H1 (cell line): ENCODE results near the gene SLC30A7. TPM values are rescaled to one million over a fixed set of nuclear protein-coding genes. Genes with fewer than 3 reads are reported as not detected.

Experiments
- CTCF ChIA-PET: fragments of 300-600 bp; sonication (Branson Sonifier 250); formaldehyde crosslinking; loops from one replicate; lab custom pipeline; 2021; ENCODE audit not compliant: partially characterized antibody; lab: Charles Lee
- POLR2A ChIA-PET: fragments of 300-600 bp; sonication (Branson Sonifier 250); formaldehyde crosslinking; loops from one replicate; lab custom pipeline; 2021; ENCODE audit warnings: inconsistent platforms; ENCODE audit not compliant: partially characterized antibody; lab: Charles Lee
- DNase-seq, 2 experiments: peaks; one replicate each; pipeline versions ENCODE4 v3.0.0 to v3.0.0-alpha.2; 2010 to 2022; ENCODE audit warnings: low spot score in 2 of 2, low read depth in 1 of 2, mixed read lengths in 1 of 2
- FAIRE-seq: peaks from 2 replicates; lab custom pipeline; 2011; peaks lifted over from hg19 to GRCh38; lab: Jason Lieb, UNC
- H2AFZ ChIP-seq: 2 replicates; pipeline ENCODE4 v1.8.1; 2012; ENCODE audit warnings: low read length, inconsistent platforms
- H2AK5ac ChIP-seq: 2 replicates; pipeline ENCODE4 v1.6.1; 2013; ENCODE audit warnings: low read depth, low read length
- H2BK120ac ChIP-seq: replicated peaks from 2 replicates; pipeline ENCODE3; 2013; ENCODE audit warnings: low read depth, low read length, inconsistent platforms
- H2BK12ac ChIP-seq: 2 replicates; pipeline ENCODE4 v1.6.1; 2013; ENCODE audit warnings: low read depth, low read length
- H2BK15ac ChIP-seq: 2 replicates; pipeline ENCODE4 v1.6.1; 2013; ENCODE audit warnings: low read length
- H2BK20ac ChIP-seq: 2 replicates; pipeline ENCODE4 v1.6.1; 2013; ENCODE audit warnings: low read length
- H2BK5ac ChIP-seq: 2 replicates; pipeline ENCODE4 v1.6.1; 2013; ENCODE audit warnings: low read depth, low read length
- H3K14ac ChIP-seq: 2 replicates; pipeline ENCODE4 v1.6.1; 2013; ENCODE audit warnings: inconsistent platforms; ENCODE audit not compliant: insufficient read length
- H3K18ac ChIP-seq: 2 replicates; pipeline ENCODE4 v1.6.1; 2013; ENCODE audit warnings: low read length; ENCODE audit errors: extremely low read depth
- H3K23ac ChIP-seq: 2 replicates; pipeline ENCODE4 v1.6.1; 2013; ENCODE audit warnings: inconsistent platforms; ENCODE audit not compliant: insufficient read length
- H3K23me2 ChIP-seq: 2 replicates; pipeline ENCODE4 v1.6.1; 2013; ENCODE audit warnings: low read depth, low read length
- H3K27ac ChIP-seq: 2 replicates; pipeline ENCODE4 v1.6.1; 2011; ENCODE audit warnings: low read depth, low read length, inconsistent platforms
- H3K27me3 ChIP-seq, 4 experiments: replicated peaks in 1 of 4; 1 replicate in 1 of 4; 2 replicates in 3 of 4; pipeline versions ENCODE4 v1.6.1 to v1.8.1; 2011 to 2013; ENCODE audit warnings: low read length in 3 of 4, mild to moderate bottlenecking in 3 of 4, inconsistent platforms in 2 of 4, mixed read lengths in 2 of 4, moderate library complexity in 1 of 4; ENCODE audit not compliant: control insufficient read depth in 3 of 4, insufficient read depth in 3 of 4; ENCODE audit errors: extremely low read depth in 1 of 4
- H3K36me3 ChIP-seq, 4 experiments: 2 replicates each; pipeline versions ENCODE4 v1.6.1 to v1.8.1; 2011 to 2013; ENCODE audit warnings: mild to moderate bottlenecking in 4 of 4, low read length in 3 of 4, moderate library complexity in 2 of 4, control low read depth in 1 of 4, inconsistent platforms in 1 of 4; ENCODE audit not compliant: insufficient read depth in 4 of 4, control insufficient read depth in 2 of 4
- H3K4ac ChIP-seq: replicated peaks from 2 replicates; pipeline ENCODE3; 2013; ENCODE audit warnings: low read length, low read depth, mixed read lengths, inconsistent platforms; ENCODE audit not compliant: insufficient read length
- H3K4me1 ChIP-seq, 4 experiments: replicated peaks in 1 of 4; 1 replicate in 1 of 4; 2 replicates in 3 of 4; pipeline versions ENCODE4 v1.6.1 to v1.8.1; 2011 to 2013; ENCODE audit warnings: low read length in 3 of 4, inconsistent platforms in 2 of 4, mixed read lengths in 1 of 4; ENCODE audit not compliant: insufficient read depth in 4 of 4, control insufficient read depth in 3 of 4
- H3K4me2 ChIP-seq, 2 experiments: 2 replicates each; pipeline versions ENCODE4 v1.6.1 to v1.8.1; 2011 to 2013; ENCODE audit warnings: low read depth in 2 of 2, low read length in 2 of 2, control low read depth in 1 of 2, inconsistent platforms in 1 of 2, mild to moderate bottlenecking in 1 of 2; ENCODE audit not compliant: insufficient read depth in 1 of 2
- H3K4me3 ChIP-seq, 4 experiments: fragments of 200-600, 300-600 bp in 1 of 4; sonication (generic), shearing (Covaris generic), sonication (Bioruptor Twin) in 1 of 4; 2 replicates each; pipeline versions ENCODE4 v1.5.1 to v1.8.1; 2011 to 2016; ENCODE audit warnings: low read length in 4 of 4, low read depth in 3 of 4, control low read depth in 2 of 4, inconsistent platforms in 2 of 4, mild to moderate bottlenecking in 2 of 4, mixed read lengths in 1 of 4, moderate library complexity in 1 of 4; ENCODE audit not compliant: insufficient read depth in 2 of 4; ENCODE audit errors: extremely low read depth in 1 of 4
- H3K56ac ChIP-seq: replicated peaks from 2 replicates; pipeline ENCODE3; 2013; ENCODE audit warnings: low read depth, mild to moderate bottlenecking, mixed read lengths, low read length, inconsistent platforms; ENCODE audit not compliant: insufficient read length
- H3K79me1 ChIP-seq: 2 replicates; pipeline ENCODE4 v1.6.1; 2013; ENCODE audit warnings: low read depth, low read length, control low read depth
- H3K79me2 ChIP-seq, 2 experiments: 2 replicates each; pipeline versions ENCODE4 v1.6.1 to v1.8.1; 2012 to 2013; ENCODE audit warnings: low read length in 2 of 2, mild to moderate bottlenecking in 2 of 2, inconsistent platforms in 1 of 2; ENCODE audit not compliant: insufficient read depth in 2 of 2, control insufficient read depth in 1 of 2
- H3K9ac ChIP-seq, 4 experiments: replicated peaks in 1 of 4; 1 replicate in 1 of 4; 2 replicates in 3 of 4; pipeline versions ENCODE4 v1.6.1 to v1.8.1; 2011 to 2013; ENCODE audit warnings: low read depth in 3 of 4, low read length in 3 of 4, control low read depth in 2 of 4, mild to moderate bottlenecking in 2 of 4, moderate library complexity in 2 of 4, inconsistent platforms in 1 of 4; ENCODE audit errors: extremely low read depth in 1 of 4
- H3K9me3 ChIP-seq, 2 experiments: 2 replicates each; pipeline versions ENCODE4 v1.6.1 to v1.8.1; 2012 to 2013; ENCODE audit warnings: mild to moderate bottlenecking in 2 of 2, moderate library complexity in 2 of 2, control low read depth in 1 of 2, inconsistent platforms in 1 of 2, low read depth in 1 of 2, low read length in 1 of 2, mixed read lengths in 1 of 2; ENCODE audit not compliant: insufficient read depth in 2 of 2
- H4K20me1 ChIP-seq, 2 experiments: replicated peaks in 1 of 2; 2 replicates each; pipeline versions ENCODE3 to v1.8.1; 2011 to 2013; ENCODE audit warnings: inconsistent platforms in 2 of 2, low read length in 2 of 2, mild to moderate bottlenecking in 1 of 2; ENCODE audit not compliant: insufficient read depth in 2 of 2, control insufficient read depth in 1 of 2
- H4K5ac ChIP-seq: 2 replicates; pipeline ENCODE4 v1.6.1; 2013; ENCODE audit warnings: low read length, low read depth, mixed read lengths, inconsistent platforms; ENCODE audit not compliant: insufficient read length
- H4K8ac ChIP-seq: 2 replicates; pipeline ENCODE4 v1.8.0; 2013; ENCODE audit warnings: mild to moderate bottlenecking, moderate library complexity, low read length, inconsistent platforms; ENCODE audit not compliant: insufficient read depth; ENCODE audit errors: extremely low read depth
- H4K91ac ChIP-seq: replicated peaks from 2 replicates; pipeline ENCODE3; 2013; ENCODE audit warnings: low read length, mixed read lengths, inconsistent platforms; ENCODE audit not compliant: insufficient read length
- FOSL1 ChIP-seq: IDR thresholded peaks from 2 replicates; pipeline ENCODE4 v1.6.1; 2011; ENCODE audit warnings: mild to moderate bottlenecking, low read depth, low read length, moderate library complexity; ENCODE audit not compliant: insufficient read depth
- polyA plus RNA-seq, 7 experiments: library from polyadenylated mRNA; depleted of rRNA in 3 of 7; stranded (reverse) in 5 of 7; unstranded in 2 of 7; fragments of >200 nt in 5 of 7; fragments of 200-250 nt in 2 of 7; gene quantifications; 1 replicate in 5 of 7; 2 replicates in 1 of 7; 4 replicates in 1 of 7; pipeline versions ENCODE4 v1.2.1 to v1.2.3, GENCODE V29; 2011 to 2013; ENCODE audit warnings: missing spikeins in 2 of 7, mixed read lengths in 2 of 7
- total RNA-seq: library from RNA; stranded (reverse); fragmentation: NEBNext Ultra II Directional; extraction: Animal tissue kit (Norgen Biotek cat#: 25700); gene quantifications from 2 replicates; pipeline ENCODE4 v1.2.1, GENCODE V29; 2021

Gene SLC30A7
- total and polyA plus RNA-seq, 2 of the 8 experiments (the other 6 are each of a cell fraction or from before 2014, with no cell fraction given): 5.5 to 22.1 TPM

DNA sequence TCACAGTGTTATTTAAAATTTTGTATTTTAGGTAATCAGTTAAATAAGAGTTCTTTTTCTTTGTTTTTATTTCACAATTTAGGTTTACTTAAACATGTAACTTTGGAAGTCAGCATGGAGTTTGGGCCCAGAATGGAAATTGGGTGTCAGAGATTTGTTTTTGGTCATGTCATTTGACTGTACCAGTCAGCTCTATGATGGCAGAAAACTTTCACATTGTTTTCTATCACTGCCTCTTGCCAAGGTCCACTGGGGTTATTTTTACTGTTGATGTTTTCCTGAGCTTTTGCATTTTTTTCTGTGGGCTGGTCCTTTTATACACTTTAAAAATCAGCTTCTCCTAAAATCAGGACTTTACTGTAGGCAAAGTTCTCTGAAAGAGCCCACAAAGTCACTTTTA lies 54.4 kb downstream of the SLC30A7 start:
- Histone ChIP-seq H3K9me3 (no peaks in the 10 kb centered on the region), H3K18ac (no peak overlapping the region; the same call in 1 of the 2 replicates), H4K8ac (no peak overlapping the region), H3K4me3 (no peak overlapping the region), H3K23ac (no peak overlapping the region), H2BK120ac (peak overlapping the region; percentile 38), H2AK5ac (no peak overlapping the region), H3K56ac (no peak overlapping the region), H3K4ac (no peak overlapping the region), H3K14ac (no peak overlapping the region), H2AFZ (no peak overlapping the region), H2BK5ac (0 out of 2 replicates have a peak overlapping the region, but pooled peaks have one; percentile 40), H2BK15ac (no peak overlapping the region), H3K36me3 (peaks cover 0 to 6% (median 1%) of the 10 kb centered on the region in 4 experiments; a peak in 3 of 8 replicates), H2BK20ac (no peak overlapping the region), H3K4me1 (peaks cover 9 to 29% (median 19%) of the 10 kb centered on the region in 4 experiments), H3K23me2 (peaks cover 2% of the 10 kb centered on the region; the same call in 1 of the 2 replicates), H3K27ac (peak overlapping the region; percentile 15; the same call in 1 of the 2 replicates), H4K91ac (no peak overlapping the region), H3K79me2 (peaks cover 0 to 2% of the 10 kb centered on the region in 2 experiments; a peak in 2 of 4 replicates), H3K79me1 (no peaks in the 10 kb centered on the region), H3K9ac (peak overlapping the region in 1 of 4 experiments; percentile 11; a peak in 1 of 7 replicates), H3K27me3 (no peaks in the 10 kb centered on the region), H4K5ac (no peak overlapping the region), H4K20me1 (no peaks in the 10 kb centered on the region), H2BK12ac (no peak overlapping the region), H3K4me2 (peak overlapping the region; percentile 29 to 51; a peak in 2 of 4 replicates)
- DNase-seq (no peak), FAIRE-seq (no peak)
- CTCF ChIA-PET: interaction anchor here (0.6 to 0.8 kb wide), 2 partner anchors 362 to 401 kb away, joined by 3 read pairs; no protein-coding TSS in a partner anchor
- POLR2A ChIA-PET: interaction anchor here (0.6 to 1.2 kb wide), 7 partner anchors 9 to 147 kb away, joined by 3 to 4 read pairs (median 3); partner anchors contain the start of genes EXTL2 and SLC30A7
- TF ChIP-seq FOSL1: no peak
